ENCODE results near the gene FOXQ1.
"Not testable (repeated sequence)": the region's sequence is repeated elsewhere in the genome, so short reads cannot be mapped to it uniquely, and the experiment has no call there.

The FOXQ1 gene

GRCh38 chr6:1314617-1315016 is 2.7 kb downstream of the FOXQ1 start:
- TF ChIP-seq CTCF (IDR thresholded peaks at IDR 0.05; ENCODE audit: insufficient read depth, low read depth, low read length, missing control alignments) = no peak
- DNase-seq (ENCODE audit: low read depth) = no peak
- peak overlapping the region; percentile 84 for H3K4me3 ChIP-seq (ENCODE audit: low read length)

- H3K4me3 ChIP-seq (ENCODE audit: low read length) = peak overlapping the region; percentile 84
- no peak for DNase-seq (ENCODE audit: low read depth)
- TF ChIP-seq CTCF (IDR thresholded peaks at IDR 0.05; ENCODE audit: insufficient read depth, low read depth, low read length, missing control alignments) = no peak
These were observed 3.3 kb downstream of the FOXQ1 start for GRCh38 chr6:1315201-1315559.

GRCh38 chr6:1315560-1316386 is 3.9 kb downstream of the FOXQ1 start:
- DNase-seq (ENCODE audit: low read depth) = no peak
- H3K4me3 ChIP-seq (ENCODE audit: low read length) = peak overlapping the region; percentile 50
- no peak for TF ChIP-seq CTCF (IDR thresholded peaks at IDR 0.05; ENCODE audit: insufficient read depth, low read depth, low read length, missing control alignments)

GRCh38 chr6:1316489-1316971 is 4.6 kb downstream of the FOXQ1 start:
- DNase-seq (ENCODE audit: low read depth) = peak; percentile 28
- no peak for TF ChIP-seq CTCF (IDR thresholded peaks at IDR 0.05; ENCODE audit: insufficient read depth, low read depth, low read length, missing control alignments)
- H3K4me3 ChIP-seq (ENCODE audit: low read length) = peak overlapping the region; percentile 50

- H3K4me3 ChIP-seq (ENCODE audit: low read length) = no peak overlapping the region
- no peak for DNase-seq (ENCODE audit: low read depth)
- TF ChIP-seq CTCF (IDR thresholded peaks at IDR 0.05; ENCODE audit: insufficient read depth, low read depth, low read length, missing control alignments) = no peak
These were observed 5.5 kb downstream of the FOXQ1 start for GRCh38 chr6:1317302-1317815.

- H3K4me3 ChIP-seq (ENCODE audit: low read length) = no peak overlapping the region
- DNase-seq (ENCODE audit: low read depth) = no peak
- TF ChIP-seq CTCF (IDR thresholded peaks at IDR 0.05; ENCODE audit: insufficient read depth, low read depth, low read length, missing control alignments) = no peak
These were observed 6.1 kb downstream of the FOXQ1 start for GRCh38 chr6:1318036-1318435.

- H3K4me3 ChIP-seq (ENCODE audit: low read length); DNase-seq (ENCODE audit: low read depth): not testable (repeated sequence)
These were observed 6.7 kb downstream of the FOXQ1 start for GRCh38 chr6:1318584-1318983.

All from epithelial cell of esophagus (primary cell).